A673 (cell line): Measurements from ENCODE around the gene DLG2.

Experiments
- EZH2 ChIP-seq: fragments of 200-600 bp; sonication (generic); IDR thresholded peaks from 2 replicates; pipeline ENCODE4 v1.6.1; 2017; ENCODE audit warnings: borderline replicate concordance, low read depth, mild to moderate bottlenecking, mixed read lengths, antibody characterized with exemption, low read length; ENCODE audit not compliant: poor library complexity, severe bottlenecking
- TF ChIP-seq, protein P1 (sequence below): fragments of 300-800, 200-600 bp; sonication (generic); conservative IDR thresholded peaks from 2 replicates; pipeline ENCODE4 v1.5.1; 2017; ENCODE audit warnings: low read depth, mild to moderate bottlenecking, antibody characterized with exemption, low read length, moderate library complexity, mixed read lengths

DNA sequence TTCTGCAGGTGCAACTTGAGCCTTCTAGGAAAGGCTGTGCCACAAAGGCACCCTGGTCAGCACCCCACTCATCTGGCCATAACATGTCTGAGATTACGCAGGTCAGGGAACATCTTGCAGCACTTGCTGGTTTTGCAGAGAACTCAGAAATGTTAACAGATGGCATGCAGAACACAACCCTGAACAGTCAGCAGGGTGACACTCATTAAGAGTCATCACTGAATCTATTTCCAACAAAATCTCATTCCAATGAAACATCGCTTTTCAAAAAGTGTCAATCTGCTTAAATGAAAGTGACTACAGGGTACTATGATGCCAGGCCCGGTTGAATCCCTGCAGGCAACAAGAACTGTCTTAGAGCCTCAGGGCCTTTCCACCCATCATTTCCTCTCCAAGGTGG lies 1971.2 kb downstream of the DLG2 start:
- TF ChIP-seq, protein P1, sequence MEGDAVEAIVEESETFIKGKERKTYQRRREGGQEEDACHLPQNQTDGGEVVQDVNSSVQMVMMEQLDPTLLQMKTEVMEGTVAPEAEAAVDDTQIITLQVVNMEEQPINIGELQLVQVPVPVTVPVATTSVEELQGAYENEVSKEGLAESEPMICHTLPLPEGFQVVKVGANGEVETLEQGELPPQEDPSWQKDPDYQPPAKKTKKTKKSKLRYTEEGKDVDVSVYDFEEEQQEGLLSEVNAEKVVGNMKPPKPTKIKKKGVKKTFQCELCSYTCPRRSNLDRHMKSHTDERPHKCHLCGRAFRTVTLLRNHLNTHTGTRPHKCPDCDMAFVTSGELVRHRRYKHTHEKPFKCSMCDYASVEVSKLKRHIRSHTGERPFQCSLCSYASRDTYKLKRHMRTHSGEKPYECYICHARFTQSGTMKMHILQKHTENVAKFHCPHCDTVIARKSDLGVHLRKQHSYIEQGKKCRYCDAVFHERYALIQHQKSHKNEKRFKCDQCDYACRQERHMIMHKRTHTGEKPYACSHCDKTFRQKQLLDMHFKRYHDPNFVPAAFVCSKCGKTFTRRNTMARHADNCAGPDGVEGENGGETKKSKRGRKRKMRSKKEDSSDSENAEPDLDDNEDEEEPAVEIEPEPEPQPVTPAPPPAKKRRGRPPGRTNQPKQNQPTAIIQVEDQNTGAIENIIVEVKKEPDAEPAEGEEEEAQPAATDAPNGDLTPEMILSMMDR = no peak
- TF ChIP-seq EZH2 = no peak
